Kidney (tissue), 14 donors: ENCODE data around the gene PSMB5. TPM values are rescaled to one million over a fixed set of nuclear protein-coding genes. Genes with fewer than 3 reads are reported as not detected.

Source experiments
- DNase-seq, 5 donors: peaks; one replicate each; pipeline ENCODE4 v3.0.0-alpha.2; 2013 to 2020
- FAIRE-seq: peaks from 2 replicates; lab custom pipeline; 2012; peaks lifted over from hg19 to GRCh38; lab: Jason Lieb, UNC
- H3K27ac ChIP-seq, 2 donors: one replicate each; pipeline ENCODE4 v1.7.0; 2013; ENCODE audit warnings: low read depth in 2 of 2, low read length in 2 of 2, inconsistent platforms in 1 of 2
- H3K27me3 ChIP-seq: one replicate; pipeline ENCODE4 v1.7.1; 2013; ENCODE audit warnings: low read length, inconsistent platforms; ENCODE audit not compliant: control insufficient read depth, insufficient read depth
- H3K36me3 ChIP-seq, 3 donors: one replicate each; pipeline versions ENCODE4 v1.7.0 to v1.7.1; 2013; ENCODE audit warnings: low read length in 3 of 3, control low read depth in 1 of 3, inconsistent platforms in 1 of 3; ENCODE audit not compliant: insufficient read depth in 3 of 3, control insufficient read depth in 2 of 3
- H3K4me1 ChIP-seq, 3 donors: one replicate each; pipeline versions ENCODE4 v1.7.0 to v1.7.1; 2013; ENCODE audit warnings: low read length in 3 of 3, inconsistent platforms in 1 of 3, low read depth in 1 of 3; ENCODE audit not compliant: control insufficient read depth in 2 of 3, insufficient read depth in 2 of 3
- H3K4me3 ChIP-seq, 3 donors: one replicate each; pipeline versions ENCODE4 v1.7.0 to v1.8.1; 2013; ENCODE audit warnings: low read length in 3 of 3, control low read depth in 1 of 3, inconsistent platforms in 1 of 3
- H3K9ac ChIP-seq, 3 donors: one replicate each; pipeline versions ENCODE4 v1.7.0 to v1.7.1; 2013; ENCODE audit warnings: low read length in 3 of 3, control low read depth in 1 of 3, inconsistent platforms in 1 of 3
- H3K9me3 ChIP-seq, 3 donors: one replicate each; pipeline versions ENCODE4 v1.7.0 to v1.7.1; 2013; ENCODE audit warnings: low read length in 3 of 3, control low read depth in 1 of 3, inconsistent platforms in 1 of 3; ENCODE audit not compliant: control insufficient read depth in 2 of 3, insufficient read depth in 1 of 3
- CTCF ChIP-seq: IDR thresholded peaks from 3 replicates; pipeline ENCODE4 v1.5.1; 2012; ENCODE audit warnings: mild to moderate bottlenecking, moderate library complexity, borderline replicate concordance; ENCODE audit not compliant: insufficient read depth; ENCODE audit errors: extremely low read depth
- intact Hi-C: fragments of 100-400 bp; cut with DNase I; formaldehyde crosslinking; loops from one replicate; pipeline ENCODE4 v1.11.1; 2022
- polyA plus RNA-seq: library from polyadenylated mRNA; stranded (reverse); fragments of 350-450 nt; fragmentation: Illumina TruSeq; extraction: RNeasy Lipid Tissue Mini Kit (QIAGEN cat#74804); gene quantifications from one replicate; pipeline ENCODE4 v1.2.3, GENCODE V29; 2014; ENCODE audit warnings: low read depth, low replicate concordance; ENCODE audit not compliant: insufficient read depth
- total RNA-seq: library from RNA; stranded (reverse); fragmentation: NEBNext Ultra II Directional; extraction: Animal tissue kit (Norgen Biotek cat#: 25700); gene quantifications from one replicate; pipeline ENCODE4 v1.2.1, GENCODE V29; 2021
- donor health status: control.
- donor health status: control.
- donor health status: control.
- donor health status: control.
- donor health status: control.
- donor health status: DM: yes; HTN: yes; CAD: no.
- donor health status: Normal renal cell carcinoma (clear cell type).

PSMB5 gene
- total and polyA plus RNA-seq, 2 donors from 2014 or later, result 87.1 to 190 TPM

- no peaks in the 10 kb centered on the region for H3K36me3 ChIP-seq
- H3K9ac ChIP-seq, result peak overlapping the region; percentile 25 to 70 (median 58)
- FAIRE-seq (no peak), DNase-seq (no peak)
- H3K27ac ChIP-seq, result peak overlapping the region; percentile 79 to 82
- peak overlapping the region; percentile 82 to 87 (median 83) for H3K4me3 ChIP-seq
- no peaks in the 10 kb centered on the region for H3K9me3 ChIP-seq
- TF ChIP-seq CTCF, result no peak
- peaks cover 2 to 11% (median 3%) of the 10 kb centered on the region in 3 donors for H3K4me1 ChIP-seq
- intact Hi-C loops, result no loop called here
- no peaks in the 10 kb centered on the region for H3K27me3 ChIP-seq
Measured at GRCh38 chr14:23009483-23009938, 25.2 kb downstream of the PSMB5 start.

GRCh38 chr14:23008831-23009230, 25.9 kb downstream of the PSMB5 start:
- H3K27ac ChIP-seq, result no peak overlapping the region
- no peak for FAIRE-seq

GRCh38 chr14:23006544-23007419, 27.9 kb downstream of the PSMB5 start:
- intact Hi-C loops, result no loop called here
- Histone ChIP-seq H3K27me3 (no peaks in the 10 kb centered on the region), H3K36me3 (no peaks in the 10 kb centered on the region), H3K4me3 (peak overlapping the region; percentile 89 to 95 (median 93)), H3K4me1 (peaks cover 2 to 11% (median 3%) of the 10 kb centered on the region in 3 donors), H3K9me3 (no peaks in the 10 kb centered on the region), H3K9ac (peak overlapping the region; percentile 84 to 93 (median 93)), H3K27ac (peak overlapping the region; percentile 95 to 99)
- peak; percentile 98 to 99 (median 99) for DNase-seq
- no peak for TF ChIP-seq CTCF
- peak; percentile 71 for FAIRE-seq

More at GRCh38 chr14:23008831-23009230, 25.9 kb downstream of the PSMB5 start:
- H3K27me3 ChIP-seq, result no peaks in the 10 kb centered on the region
- H3K9ac ChIP-seq, result no peak overlapping the region
- no peak for TF ChIP-seq CTCF
- no peak for DNase-seq
- intact Hi-C loops, result no loop called here
- H3K4me1 ChIP-seq, result peaks cover 2 to 11% (median 3%) of the 10 kb centered on the region in 3 donors
- H3K9me3 ChIP-seq, result no peaks in the 10 kb centered on the region
- no peak overlapping the region for H3K4me3 ChIP-seq
- H3K36me3 ChIP-seq, result no peaks in the 10 kb centered on the region
